GM18861 (cell line): Measurements from ENCODE around the gene COBL.

Source experiments
- ATAC-seq: cut with Tn5 transposase; IDR thresholded peaks from one replicate; pipeline ENCODE4 v1.9.1; 2021; ENCODE audit not compliant: unreplicated experiment

The COBL gene

GRCh38 chr7:51152706-51153200 lies 163.9 kb downstream of the COBL start:
- no peak for ATAC-seq

GRCh38 chr7:51151455-51151854 lies 165.2 kb downstream of the COBL start:
- no peak for ATAC-seq

- ATAC-seq: no peak
Observed at GRCh38 chr7:51150193-51150592, 166.4 kb downstream of the COBL start.

- no peak for ATAC-seq
Observed at GRCh38 chr7:51148216-51148615, 168.4 kb downstream of the COBL start.

GRCh38 chr7:51146816-51147586 lies 169.6 kb downstream of the COBL start:
- no peak for ATAC-seq

- ATAC-seq: no peak
Observed at GRCh38 chr7:51144178-51144577, 172.4 kb downstream of the COBL start.

- ATAC-seq: no peak
Observed at GRCh38 chr7:51142741-51143385, 173.7 kb downstream of the COBL start.

- ATAC-seq: no peak
Observed at GRCh38 chr7:51141451-51142003, 175.1 kb downstream of the COBL start.

- no peak for ATAC-seq
Observed at GRCh38 chr7:51140199-51141164, 176.1 kb downstream of the COBL start.

GRCh38 chr7:51139796-51140195 lies 176.8 kb downstream of the COBL start:
- no peak for ATAC-seq

- ATAC-seq: no peak
Observed at GRCh38 chr7:51138123-51139085, 178.2 kb downstream of the COBL start.

GRCh38 chr7:51135576-51135975 lies 181.0 kb downstream of the COBL start:
- no peak for ATAC-seq

- ATAC-seq: no peak
Observed at GRCh38 chr7:51134013-51134441, 182.6 kb downstream of the COBL start.

- no peak for ATAC-seq
Observed at GRCh38 chr7:51132661-51133060, 183.9 kb downstream of the COBL start.

- no peak for ATAC-seq
Observed at GRCh38 chr7:51129527-51130472, 186.8 kb downstream of the COBL start.

GRCh38 chr7:51128545-51129435 lies 187.8 kb downstream of the COBL start:
- no peak for ATAC-seq

- no peak for ATAC-seq
Observed at GRCh38 chr7:51127618-51127904, 189.0 kb downstream of the COBL start.
